ENCODE data around the gene CCNF.

- TF ChIP-seq CTCF (conservative IDR thresholded peaks at IDR 0.05) (no peak), ZFX (IDR thresholded peaks at IDR 0.05) (no peak)
These were observed 70.2 kb downstream of the CCNF start for GRCh38 chr16:2499454-2499853.
